Measurements from ENCODE around the gene MAPK8IP3.

DNA sequence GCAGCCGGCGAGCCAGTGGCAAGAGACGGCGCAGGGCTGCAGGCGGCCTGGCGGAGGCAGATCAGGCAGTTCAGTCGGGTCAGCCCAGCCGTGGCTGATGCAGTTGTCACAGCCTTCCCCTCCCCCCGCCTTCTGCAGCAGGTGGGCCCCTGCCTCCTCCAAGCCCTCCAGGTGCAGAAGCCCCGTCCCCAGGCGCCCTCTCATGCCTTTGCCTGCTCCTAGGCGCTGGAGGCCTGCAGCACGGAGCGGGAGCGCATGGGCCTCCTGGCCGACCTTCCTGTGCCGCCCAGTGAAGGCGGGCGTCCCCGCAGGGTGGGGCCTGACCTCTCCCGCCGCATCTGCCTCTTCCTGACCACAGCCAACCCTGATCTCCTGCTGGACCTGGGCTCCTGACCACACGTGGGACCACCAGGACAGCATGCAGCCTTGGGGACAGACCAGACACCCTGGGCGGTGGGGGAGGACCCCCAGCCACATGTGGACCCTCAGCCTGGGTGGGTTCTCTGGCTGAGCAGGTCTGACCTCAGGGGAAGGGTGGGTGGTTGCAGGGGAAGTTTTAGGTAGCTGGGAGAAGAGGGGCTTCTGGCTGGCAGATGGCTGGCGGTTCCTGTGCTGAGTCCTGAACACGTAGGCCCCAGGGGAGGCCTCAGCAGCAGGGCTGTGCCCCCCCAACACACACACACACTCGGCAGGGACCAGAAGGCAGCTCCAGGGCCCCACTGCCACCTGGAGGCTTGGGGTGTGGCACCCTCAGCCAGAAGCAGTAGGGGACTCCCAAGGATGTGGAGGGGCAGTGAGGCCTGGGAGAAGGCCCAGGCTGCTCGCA lies 70.1 kb downstream of the MAPK8IP3 start:
- TF ChIP-seq, protein P1, sequence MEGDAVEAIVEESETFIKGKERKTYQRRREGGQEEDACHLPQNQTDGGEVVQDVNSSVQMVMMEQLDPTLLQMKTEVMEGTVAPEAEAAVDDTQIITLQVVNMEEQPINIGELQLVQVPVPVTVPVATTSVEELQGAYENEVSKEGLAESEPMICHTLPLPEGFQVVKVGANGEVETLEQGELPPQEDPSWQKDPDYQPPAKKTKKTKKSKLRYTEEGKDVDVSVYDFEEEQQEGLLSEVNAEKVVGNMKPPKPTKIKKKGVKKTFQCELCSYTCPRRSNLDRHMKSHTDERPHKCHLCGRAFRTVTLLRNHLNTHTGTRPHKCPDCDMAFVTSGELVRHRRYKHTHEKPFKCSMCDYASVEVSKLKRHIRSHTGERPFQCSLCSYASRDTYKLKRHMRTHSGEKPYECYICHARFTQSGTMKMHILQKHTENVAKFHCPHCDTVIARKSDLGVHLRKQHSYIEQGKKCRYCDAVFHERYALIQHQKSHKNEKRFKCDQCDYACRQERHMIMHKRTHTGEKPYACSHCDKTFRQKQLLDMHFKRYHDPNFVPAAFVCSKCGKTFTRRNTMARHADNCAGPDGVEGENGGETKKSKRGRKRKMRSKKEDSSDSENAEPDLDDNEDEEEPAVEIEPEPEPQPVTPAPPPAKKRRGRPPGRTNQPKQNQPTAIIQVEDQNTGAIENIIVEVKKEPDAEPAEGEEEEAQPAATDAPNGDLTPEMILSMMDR (IDR thresholded peaks at IDR 0.05) = no peak
- TF ChIP-seq POLR2A (IDR thresholded peaks at IDR 0.05) = no peak
